ENCODE measurements around the gene NPAS2. TPM values are rescaled to one million over a fixed set of nuclear protein-coding genes. Genes with fewer than 3 reads are reported as not detected.

Gene NPAS2
- 1 to 10 TPM; 5.8 to 5.9 TPM for total RNA-seq

- Mint-ChIP-seq H3K27me3 (ENCODE audit: low read depth) (peaks cover 15% of the 10 kb centered on the region), H3K4me1 (ENCODE audit: low read depth) (peaks cover 18% of the 10 kb centered on the region), H3K27ac (no peak within 1 kb of the TSS), H3K36me3 (ENCODE audit: low read depth) (no peaks in the 10 kb centered on the region), H3K9me3 (no peaks in the 10 kb centered on the region), H3K4me3 (peak within 1 kb of the TSS; percentile 70)
- intact Hi-C loops (cut with micrococcal nuclease): loop anchor here (5.0 to 10.0 kb wide), 4 partner anchors 125 to 485 kb away; partner anchors contain the start of genes PDCL3 and RNF149
- CTCF ChIA-PET: interaction anchor here (0.6 to 1.9 kb wide), 3 partner anchors 103 to 212 kb away, joined by 3 to 6 read pairs (median 3); no protein-coding TSS in a partner anchor
- peak; percentile 24 for DNase-seq
Observed at GRCh38 chr2:100819370-100820272, at the start of gene NPAS2. TSS of gene NPAS2 (plus strand) at chr2:100820139. CDS start at chr2:100904755, 84,616 bp downstream.

GRCh38 chr2:100771125-100771524 lies 48.8 kb upstream of the NPAS2 start:
- Mint-ChIP-seq H3K36me3 (ENCODE audit: low read depth) (no peaks in the 10 kb centered on the region), H3K4me3 (no peak overlapping the region), H3K9me3 (no peaks in the 10 kb centered on the region), H3K4me1 (ENCODE audit: low read depth) (no peaks in the 10 kb centered on the region), H3K27ac (no peak overlapping the region), H3K27me3 (ENCODE audit: low read depth) (no peaks in the 10 kb centered on the region)
- DNase-seq: no peak
- intact Hi-C loops (cut with micrococcal nuclease): no loop called here
- CTCF ChIA-PET: no interaction called here

- no peak overlapping the region for H3K4me3 Mint-ChIP-seq
- H3K4me1 Mint-ChIP-seq (ENCODE audit: low read depth): no peaks in the 10 kb centered on the region
- intact Hi-C loops (cut with micrococcal nuclease): no loop called here
- no peak overlapping the region for H3K27ac Mint-ChIP-seq
- H3K27me3 Mint-ChIP-seq (ENCODE audit: low read depth): no peaks in the 10 kb centered on the region
- DNase-seq: no peak
- no peaks in the 10 kb centered on the region for H3K36me3 Mint-ChIP-seq (ENCODE audit: low read depth)
- H3K9me3 Mint-ChIP-seq: no peaks in the 10 kb centered on the region
- CTCF ChIA-PET: no interaction called here
Observed at GRCh38 chr2:100773538-100773937, 46.4 kb upstream of the NPAS2 start.

- DNase-seq: no peak
- Mint-ChIP-seq H3K4me3 (no peak overlapping the region), H3K27me3 (ENCODE audit: low read depth) (no peaks in the 10 kb centered on the region), H3K27ac (no peak overlapping the region), H3K36me3 (ENCODE audit: low read depth) (no peaks in the 10 kb centered on the region), H3K9me3 (no peaks in the 10 kb centered on the region), H3K4me1 (ENCODE audit: low read depth) (no peaks in the 10 kb centered on the region)
- intact Hi-C loops (cut with micrococcal nuclease): no loop called here
- CTCF ChIA-PET: interaction anchor here (0.5 kb wide), 1 partner anchor 236 kb away, joined by 3 read pairs; no protein-coding TSS in a partner anchor
Observed at GRCh38 chr2:100776445-100776844, 43.5 kb upstream of the NPAS2 start.

GRCh38 chr2:100778637-100779450 lies 41.1 kb upstream of the NPAS2 start:
- Mint-ChIP-seq H3K9me3 (no peaks in the 10 kb centered on the region), H3K36me3 (ENCODE audit: low read depth) (no peaks in the 10 kb centered on the region), H3K27me3 (ENCODE audit: low read depth) (no peaks in the 10 kb centered on the region), H3K4me3 (no peak overlapping the region), H3K27ac (no peak overlapping the region), H3K4me1 (ENCODE audit: low read depth) (no peaks in the 10 kb centered on the region)
- no peak for DNase-seq
- CTCF ChIA-PET: interaction anchor here (0.7 to 0.9 kb wide), 2 partner anchors 23 to 208 kb away, joined by 3 read pairs; no protein-coding TSS in a partner anchor
- intact Hi-C loops (cut with micrococcal nuclease): no loop called here

- Mint-ChIP-seq H3K27ac (no peak overlapping the region), H3K36me3 (ENCODE audit: low read depth) (no peaks in the 10 kb centered on the region), H3K4me1 (ENCODE audit: low read depth) (no peaks in the 10 kb centered on the region), H3K9me3 (no peaks in the 10 kb centered on the region), H3K27me3 (ENCODE audit: low read depth) (no peaks in the 10 kb centered on the region), H3K4me3 (no peak overlapping the region)
- CTCF ChIA-PET: interaction anchor here (0.9 kb wide), 1 partner anchor 24 kb away, joined by 3 read pairs; no protein-coding TSS in a partner anchor
- no peak for DNase-seq
- intact Hi-C loops (cut with micrococcal nuclease): no loop called here
Observed at GRCh38 chr2:100779908-100780202, 40.1 kb upstream of the NPAS2 start.

GRCh38 chr2:100780203-100781008 lies 39.5 kb upstream of the NPAS2 start:
- Mint-ChIP-seq H3K36me3 (ENCODE audit: low read depth) (no peaks in the 10 kb centered on the region), H3K9me3 (no peaks in the 10 kb centered on the region), H3K4me3 (no peak overlapping the region), H3K27me3 (ENCODE audit: low read depth) (no peaks in the 10 kb centered on the region), H3K27ac (no peak overlapping the region), H3K4me1 (ENCODE audit: low read depth) (no peaks in the 10 kb centered on the region)
- no peak for DNase-seq
- intact Hi-C loops (cut with micrococcal nuclease): no loop called here
- CTCF ChIA-PET: interaction anchor here (0.9 kb wide), 1 partner anchor 25 kb away, joined by 3 read pairs; no protein-coding TSS in a partner anchor

- no peak overlapping the region for H3K27ac Mint-ChIP-seq
- no peak for DNase-seq
- H3K4me1 Mint-ChIP-seq (ENCODE audit: low read depth): no peaks in the 10 kb centered on the region
- H3K9me3 Mint-ChIP-seq: no peaks in the 10 kb centered on the region
- no peak overlapping the region for H3K4me3 Mint-ChIP-seq
- intact Hi-C loops (cut with micrococcal nuclease): no loop called here
- H3K36me3 Mint-ChIP-seq (ENCODE audit: low read depth): no peaks in the 10 kb centered on the region
- no peaks in the 10 kb centered on the region for H3K27me3 Mint-ChIP-seq (ENCODE audit: low read depth)
- CTCF ChIA-PET: no interaction called here
Observed at GRCh38 chr2:100781009-100781325, 39.0 kb upstream of the NPAS2 start.

- no peaks in the 10 kb centered on the region for H3K36me3 Mint-ChIP-seq (ENCODE audit: low read depth)
- DNase-seq: no peak
- no peak overlapping the region for H3K4me3 Mint-ChIP-seq
- H3K27me3 Mint-ChIP-seq (ENCODE audit: low read depth): no peaks in the 10 kb centered on the region
- CTCF ChIA-PET: no interaction called here
- H3K4me1 Mint-ChIP-seq (ENCODE audit: low read depth): no peaks in the 10 kb centered on the region
- H3K9me3 Mint-ChIP-seq: no peaks in the 10 kb centered on the region
- intact Hi-C loops (cut with micrococcal nuclease): no loop called here
- H3K27ac Mint-ChIP-seq: no peak overlapping the region
Observed at GRCh38 chr2:100781523-100782379, 38.2 kb upstream of the NPAS2 start.

GRCh38 chr2:100782380-100782878 lies 37.5 kb upstream of the NPAS2 start:
- Mint-ChIP-seq H3K27me3 (ENCODE audit: low read depth) (no peaks in the 10 kb centered on the region), H3K36me3 (ENCODE audit: low read depth) (no peaks in the 10 kb centered on the region), H3K4me3 (no peak overlapping the region), H3K27ac (no peak overlapping the region), H3K4me1 (ENCODE audit: low read depth) (no peaks in the 10 kb centered on the region), H3K9me3 (no peaks in the 10 kb centered on the region)
- CTCF ChIA-PET: no interaction called here
- DNase-seq: no peak
- intact Hi-C loops (cut with micrococcal nuclease): no loop called here

- intact Hi-C loops (cut with micrococcal nuclease): no loop called here
Observed at GRCh38 chr2:100783987-100784386, 36.0 kb upstream of the NPAS2 start.

More at GRCh38 chr2:100783987-100784386, 36.0 kb upstream of the NPAS2 start:
- Mint-ChIP-seq H3K27me3 (ENCODE audit: low read depth) (no peaks in the 10 kb centered on the region), H3K36me3 (ENCODE audit: low read depth) (no peaks in the 10 kb centered on the region), H3K4me1 (ENCODE audit: low read depth) (no peaks in the 10 kb centered on the region), H3K27ac (no peak overlapping the region), H3K9me3 (no peaks in the 10 kb centered on the region), H3K4me3 (no peak overlapping the region)
- no peak for DNase-seq
- CTCF ChIA-PET: no interaction called here

Data from activated naive CD4-positive, alpha-beta T cell treated with anti-CD3 and anti-CD28 coated beads for 36 hours (primary cell).